WTC11 (cell line): ENCODE measurements around the gene KIR3DL3. TPM values are rescaled to one million over a fixed set of nuclear protein-coding genes. Genes with fewer than 3 reads are reported as not detected.
"Not testable (repeated sequence)": the region's sequence is repeated elsewhere in the genome, so short reads cannot be mapped to it uniquely, and the experiment has no call there.

Experiments
- ATAC-seq: fragments of 200-7000 bp; cut with Tn5 transposase; 2 replicates; pipeline ENCODE4 v1.10.0; 2021; ENCODE audit warnings: mild to moderate bottlenecking, moderate library complexity
- CTCF ChIA-PET: fragments of 300-600 bp; sonication (Branson Sonifier 250); formaldehyde crosslinking; loops from one replicate; lab custom pipeline; 2021; ENCODE audit warnings: antibody characterized with exemption; lab: Charles Lee
- POLR2A ChIA-PET: fragments of 350-600 bp; sonication (Branson Sonifier 250); formaldehyde crosslinking; loops from one replicate; lab custom pipeline; 2021; ENCODE audit warnings: antibody characterized with exemption; lab: Charles Lee
- DNase-seq: peaks from one replicate; pipeline ENCODE4 v3.0.0; 2021; ENCODE audit warnings: low spot score
- H3K27ac Mint-ChIP-seq: 2 replicates; pipeline ENCODE4 v1.8.0; 2021; ENCODE audit warnings: mixed read lengths
- H3K27me3 Mint-ChIP-seq: 2 replicates; pipeline ENCODE4 v1.8.0; 2021; ENCODE audit warnings: low read depth, mild to moderate bottlenecking, moderate library complexity, mixed read lengths
- H3K36me3 Mint-ChIP-seq: 2 replicates; pipeline ENCODE4 v1.8.0; 2021; ENCODE audit warnings: mixed read lengths
- H3K4me1 Mint-ChIP-seq: 2 replicates; pipeline ENCODE4 v1.8.0; 2022; ENCODE audit warnings: mixed read lengths
- H3K4me3 Mint-ChIP-seq: 2 replicates; pipeline ENCODE4 v1.8.0; 2021; ENCODE audit warnings: mild to moderate bottlenecking, moderate library complexity, mixed read lengths
- H3K9me3 Mint-ChIP-seq: 2 replicates; pipeline ENCODE4 v1.8.0; 2021; ENCODE audit warnings: mixed read lengths
- total RNA-seq: library from RNA; stranded (reverse); gene quantifications from 3 replicates; pipeline ENCODE4 v1.2.3, GENCODE V29; 2021

KIR3DL3 gene
- total RNA-seq, 1 experiment from 2014 or later = not detected

DNA sequence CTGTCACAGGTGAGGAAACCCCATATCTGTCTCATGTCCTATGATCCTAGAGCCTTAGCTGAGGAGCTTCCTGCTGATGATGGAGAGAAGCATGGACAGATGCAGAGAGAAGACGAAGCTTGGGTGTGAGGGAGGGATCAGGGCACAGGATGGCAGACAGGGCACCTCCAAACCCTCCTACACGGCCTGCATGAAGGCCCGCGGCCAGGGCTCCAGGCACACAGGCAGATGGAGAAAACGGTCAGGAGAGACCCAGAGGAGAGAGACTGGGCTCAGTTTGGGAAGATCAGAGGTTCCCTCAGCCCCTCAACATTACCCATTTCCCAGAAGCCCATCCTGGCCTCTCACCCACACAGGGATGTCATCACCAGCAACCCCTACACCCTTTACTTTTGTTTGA lies 19.8 kb downstream of the KIR3DL3 start:
- Mint-ChIP-seq H3K27me3 (peaks cover 17% of the 10 kb centered on the region), H3K36me3 (peaks cover 65% of the 10 kb centered on the region), H3K9me3 (peaks cover 85% of the 10 kb centered on the region)
- CTCF ChIA-PET, H3K27ac Mint-ChIP-seq, H3K4me3 Mint-ChIP-seq, H3K4me1 Mint-ChIP-seq, DNase-seq, POLR2A ChIA-PET, ATAC-seq: not testable (repeated sequence)

DNA sequence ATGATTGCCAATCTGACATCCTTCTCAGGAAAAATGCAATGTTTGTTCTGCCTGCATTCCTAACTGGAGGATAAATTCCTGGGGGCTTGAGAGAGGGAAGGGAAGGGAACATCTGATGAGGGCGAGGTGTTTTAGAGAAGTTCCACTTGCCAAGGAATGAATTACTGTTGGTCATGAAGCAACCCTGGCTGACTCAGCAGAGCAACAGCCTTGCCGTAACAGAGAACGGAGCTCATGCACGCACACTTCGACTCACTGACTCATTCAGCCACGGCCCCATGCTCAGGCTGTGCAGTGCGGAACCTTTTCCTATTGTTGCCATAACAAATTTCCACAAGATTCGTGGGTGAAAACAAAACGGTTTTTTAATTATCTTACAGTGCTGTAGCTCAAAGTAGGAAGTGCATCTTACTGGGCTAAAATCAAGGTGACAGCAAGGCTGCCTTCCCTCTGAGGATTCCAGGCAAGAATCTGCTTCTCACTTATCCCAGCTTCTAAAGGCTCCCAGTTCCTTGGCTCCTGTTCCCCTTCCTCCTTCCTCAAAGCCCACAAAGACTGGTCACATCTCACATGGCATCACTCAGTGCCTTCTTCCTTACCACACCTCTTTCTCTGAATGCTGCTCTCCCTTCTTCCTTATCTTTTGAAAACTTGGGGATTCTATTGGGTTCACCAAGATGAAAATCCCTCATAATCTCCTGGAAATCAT lies 23.5 kb downstream of the KIR3DL3 start:
- H3K4me3 Mint-ChIP-seq, DNase-seq, H3K27ac Mint-ChIP-seq, H3K4me1 Mint-ChIP-seq, CTCF ChIA-PET, ATAC-seq, H3K27me3 Mint-ChIP-seq, POLR2A ChIA-PET: not testable (repeated sequence)
- Mint-ChIP-seq H3K36me3 (peaks cover 61% of the 10 kb centered on the region), H3K9me3 (peaks cover 84% of the 10 kb centered on the region)

DNA sequence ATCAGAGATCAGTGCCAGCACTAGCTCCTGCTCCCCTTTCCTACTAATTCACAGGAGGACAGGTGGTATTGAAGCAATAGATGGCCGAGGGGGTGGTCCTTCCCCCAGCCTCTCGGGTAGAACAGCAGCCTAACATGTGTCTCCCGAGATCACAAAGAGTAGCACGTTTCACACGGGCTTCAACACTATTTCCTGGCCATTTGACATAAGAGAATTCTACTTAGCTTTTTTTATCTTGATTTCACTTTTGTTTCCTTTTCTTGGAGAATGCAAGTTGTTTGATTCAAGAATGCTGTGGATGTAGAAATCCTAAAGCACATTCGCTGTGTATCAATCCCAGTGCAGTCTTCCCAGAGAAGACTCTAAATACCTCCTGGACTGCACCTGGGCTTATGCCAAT lies 26.0 kb downstream of the KIR3DL3 start:
- ATAC-seq, CTCF ChIA-PET, H3K27ac Mint-ChIP-seq, H3K4me1 Mint-ChIP-seq, POLR2A ChIA-PET, DNase-seq, H3K4me3 Mint-ChIP-seq: not testable (repeated sequence)
- Mint-ChIP-seq H3K36me3 (peaks cover 67% of the 10 kb centered on the region), H3K9me3 (peaks cover 86% of the 10 kb centered on the region), H3K27me3 (peaks cover 12% of the 10 kb centered on the region)

DNA sequence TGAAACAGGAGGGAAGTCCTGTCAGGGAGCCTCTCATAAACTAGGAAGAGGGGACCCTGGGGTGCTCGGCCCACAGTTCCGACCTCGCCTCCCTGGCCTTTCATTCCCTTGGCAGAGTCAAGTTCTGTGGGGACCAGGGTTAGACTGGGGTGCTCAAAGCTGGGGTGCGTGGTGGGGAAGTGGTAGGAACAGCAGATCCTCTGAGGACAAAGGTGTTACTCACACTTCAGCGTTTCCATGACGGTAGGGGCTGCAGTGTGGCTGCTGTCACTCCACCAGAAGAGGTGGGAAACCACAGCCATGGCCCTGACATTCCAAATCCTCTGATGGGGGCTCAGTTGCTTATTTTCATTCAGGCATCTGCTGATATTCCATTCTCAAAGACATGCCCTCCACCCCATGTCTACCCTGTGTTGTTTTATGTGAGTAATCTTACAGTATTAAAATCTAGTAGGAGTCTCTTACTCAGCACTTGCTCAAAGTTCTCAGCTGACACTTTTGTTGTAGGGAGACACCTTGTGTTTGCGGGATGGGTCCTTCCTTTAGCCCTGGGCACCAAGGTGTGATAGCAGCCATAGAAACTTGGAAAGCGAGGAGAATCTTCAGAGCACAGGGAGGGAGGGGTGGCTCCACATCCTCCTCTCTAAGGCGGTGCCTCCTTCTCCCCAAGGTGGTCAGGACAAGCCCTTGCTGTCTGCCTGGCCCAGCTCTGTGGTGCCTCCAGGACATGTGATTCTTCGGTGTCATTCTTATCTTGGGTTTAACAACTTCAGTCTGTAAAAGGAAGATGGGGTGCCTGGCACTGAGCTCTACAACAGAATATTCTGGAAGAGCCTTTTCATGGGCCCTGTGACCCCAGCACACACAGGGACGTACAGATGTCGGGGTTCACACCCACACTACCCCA lies 32.2 kb downstream of the KIR3DL3 start:
- H3K4me1 Mint-ChIP-seq, ATAC-seq, POLR2A ChIA-PET, CTCF ChIA-PET, H3K4me3 Mint-ChIP-seq, DNase-seq, H3K27ac Mint-ChIP-seq: not testable (repeated sequence)
- H3K9me3 Mint-ChIP-seq = peaks cover 94% of the 10 kb centered on the region
- H3K27me3 Mint-ChIP-seq = peaks cover 14% of the 10 kb centered on the region
- peaks cover 67% of the 10 kb centered on the region for H3K36me3 Mint-ChIP-seq

DNA sequence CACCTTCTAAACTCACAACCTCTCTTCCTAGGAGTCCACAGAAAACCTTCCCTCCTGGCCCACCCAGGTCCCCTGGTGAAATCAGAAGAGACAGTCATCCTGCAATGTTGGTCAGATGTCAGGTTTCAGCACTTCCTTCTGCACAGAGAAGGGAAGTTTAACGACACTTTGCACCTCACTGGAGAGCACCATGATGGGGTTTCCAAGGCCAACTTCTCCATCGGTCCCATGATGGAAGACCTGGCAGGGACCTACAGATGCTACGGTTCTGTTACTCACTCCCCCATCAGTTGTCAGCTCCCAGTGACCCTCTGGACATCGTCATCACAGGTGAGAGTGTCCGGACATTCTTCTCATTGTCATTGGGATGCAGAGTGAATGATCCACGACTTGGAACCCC lies 34.3 kb downstream of the KIR3DL3 start:
- ATAC-seq, DNase-seq, CTCF ChIA-PET, H3K4me1 Mint-ChIP-seq, POLR2A ChIA-PET, H3K27ac Mint-ChIP-seq, H3K4me3 Mint-ChIP-seq: not testable (repeated sequence)
- Mint-ChIP-seq H3K36me3 (peaks cover 58% of the 10 kb centered on the region), H3K9me3 (peaks cover 95% of the 10 kb centered on the region), H3K27me3 (peaks cover 14% of the 10 kb centered on the region)

DNA sequence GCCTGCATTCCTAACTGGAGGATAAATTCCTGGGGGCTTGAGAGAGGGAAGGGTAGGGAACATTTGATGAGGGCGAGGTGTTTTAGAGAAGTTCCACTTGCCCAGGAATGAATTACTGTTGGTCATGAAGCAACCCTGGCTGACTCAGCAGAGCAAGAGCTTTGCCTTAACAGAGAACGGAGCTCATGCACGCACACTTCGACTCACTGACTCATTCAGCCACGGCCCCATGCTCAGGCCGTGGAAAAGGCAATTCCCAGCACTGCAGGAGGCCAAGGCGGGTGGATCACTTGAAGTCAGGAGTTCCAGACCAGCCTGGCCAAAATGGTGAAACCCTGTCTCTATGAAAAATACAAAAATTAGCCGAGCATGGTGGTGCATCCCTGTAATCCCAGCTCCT lies 40.0 kb downstream of the KIR3DL3 start:
- H3K27ac Mint-ChIP-seq, POLR2A ChIA-PET, H3K4me1 Mint-ChIP-seq, H3K4me3 Mint-ChIP-seq, DNase-seq, CTCF ChIA-PET, ATAC-seq: not testable (repeated sequence)
- Mint-ChIP-seq H3K9me3 (peaks cover 93% of the 10 kb centered on the region), H3K27me3 (peaks cover 13% of the 10 kb centered on the region), H3K36me3 (peaks cover 52% of the 10 kb centered on the region)

DNA sequence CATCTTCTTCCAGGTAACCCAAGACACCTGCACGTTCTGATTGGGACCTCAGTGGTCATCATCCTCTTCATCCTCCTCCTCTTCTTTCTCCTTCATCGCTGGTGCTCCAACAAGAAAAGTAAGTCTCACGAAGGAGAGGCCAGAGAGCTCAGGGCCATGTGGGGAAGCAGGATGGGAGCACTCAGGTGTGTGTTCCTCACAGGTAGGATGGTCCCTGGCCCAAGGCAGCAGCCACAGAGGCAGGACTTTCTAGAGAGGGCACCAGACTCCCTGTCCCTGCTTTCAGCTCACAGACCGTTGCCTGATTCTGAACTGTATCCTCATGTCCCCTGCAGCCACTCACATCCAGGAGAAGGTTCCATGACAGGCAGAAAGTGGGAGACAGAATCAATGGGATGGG lies 42.2 kb downstream of the KIR3DL3 start:
- POLR2A ChIA-PET, H3K4me1 Mint-ChIP-seq: not testable (repeated sequence)

DNA sequence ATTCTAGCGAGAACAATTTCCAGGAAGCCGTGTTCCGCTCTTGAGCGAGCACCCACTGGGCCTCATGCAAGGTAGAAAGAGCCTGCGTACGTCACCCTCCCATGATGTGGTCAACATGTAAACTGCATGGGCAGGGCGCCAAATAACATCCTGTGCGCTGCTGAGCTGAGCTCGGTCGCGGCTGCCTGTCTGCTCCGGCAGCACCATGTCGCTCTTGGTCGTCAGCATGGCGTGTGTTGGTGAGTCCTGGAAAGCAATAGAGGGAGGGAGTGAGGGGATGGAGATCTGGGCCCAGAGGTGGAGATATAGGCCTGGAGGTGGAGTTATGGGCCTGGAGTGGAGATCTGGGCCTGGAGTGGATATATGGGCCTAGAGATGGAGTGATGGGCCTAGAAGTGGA lies 45.4 kb downstream of the KIR3DL3 start, which contains the start of gene KIR2DL1:
Gene KIR2DL1, plus strand, starts transcription at position 148 of the 400 bp plus-strand sequence. Its CDS starts 58 bp downstream, at position 206.
- Mint-ChIP-seq H3K27me3 (peaks cover 27% of the 10 kb centered on the region), H3K9me3 (peaks cover 94% of the 10 kb centered on the region), H3K36me3 (peaks cover 72% of the 10 kb centered on the region)
- POLR2A ChIA-PET, H3K4me1 Mint-ChIP-seq, ATAC-seq, H3K4me3 Mint-ChIP-seq, DNase-seq, H3K27ac Mint-ChIP-seq, CTCF ChIA-PET: not testable (repeated sequence)

More for the DNA sequence above, 42.2 kb downstream of the KIR3DL3 start:
- H3K4me3 Mint-ChIP-seq, H3K27ac Mint-ChIP-seq, DNase-seq, ATAC-seq, CTCF ChIA-PET: not testable (repeated sequence)
- Mint-ChIP-seq H3K36me3 (peaks cover 61% of the 10 kb centered on the region), H3K9me3 (peaks cover 93% of the 10 kb centered on the region), H3K27me3 (peaks cover 20% of the 10 kb centered on the region)

DNA sequence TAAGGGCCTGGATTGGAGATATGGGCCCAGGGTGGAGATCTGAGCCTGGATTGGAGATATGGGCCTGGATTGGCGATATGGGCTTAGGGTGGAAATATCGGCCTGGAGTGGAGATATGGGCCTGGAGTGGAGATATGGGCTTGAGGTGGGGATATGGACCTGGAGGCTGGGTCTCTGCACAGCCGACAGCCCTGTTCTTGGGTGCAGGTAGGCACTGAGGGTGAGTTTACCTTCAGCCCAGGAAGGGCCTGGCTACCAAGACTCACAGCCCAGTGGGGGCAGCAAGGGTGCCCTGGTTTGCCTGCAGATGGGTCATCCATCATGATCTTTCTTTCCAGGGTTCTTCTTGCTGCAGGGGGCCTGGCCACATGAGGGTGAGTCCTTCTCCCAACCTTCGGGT lies 46.3 kb downstream of the KIR3DL3 start:
- H3K4me3 Mint-ChIP-seq, POLR2A ChIA-PET, H3K27ac Mint-ChIP-seq, H3K4me1 Mint-ChIP-seq, ATAC-seq, CTCF ChIA-PET, DNase-seq: not testable (repeated sequence)
- Mint-ChIP-seq H3K9me3 (peaks cover 94% of the 10 kb centered on the region), H3K27me3 (peaks cover 26% of the 10 kb centered on the region), H3K36me3 (peaks cover 70% of the 10 kb centered on the region)

DNA sequence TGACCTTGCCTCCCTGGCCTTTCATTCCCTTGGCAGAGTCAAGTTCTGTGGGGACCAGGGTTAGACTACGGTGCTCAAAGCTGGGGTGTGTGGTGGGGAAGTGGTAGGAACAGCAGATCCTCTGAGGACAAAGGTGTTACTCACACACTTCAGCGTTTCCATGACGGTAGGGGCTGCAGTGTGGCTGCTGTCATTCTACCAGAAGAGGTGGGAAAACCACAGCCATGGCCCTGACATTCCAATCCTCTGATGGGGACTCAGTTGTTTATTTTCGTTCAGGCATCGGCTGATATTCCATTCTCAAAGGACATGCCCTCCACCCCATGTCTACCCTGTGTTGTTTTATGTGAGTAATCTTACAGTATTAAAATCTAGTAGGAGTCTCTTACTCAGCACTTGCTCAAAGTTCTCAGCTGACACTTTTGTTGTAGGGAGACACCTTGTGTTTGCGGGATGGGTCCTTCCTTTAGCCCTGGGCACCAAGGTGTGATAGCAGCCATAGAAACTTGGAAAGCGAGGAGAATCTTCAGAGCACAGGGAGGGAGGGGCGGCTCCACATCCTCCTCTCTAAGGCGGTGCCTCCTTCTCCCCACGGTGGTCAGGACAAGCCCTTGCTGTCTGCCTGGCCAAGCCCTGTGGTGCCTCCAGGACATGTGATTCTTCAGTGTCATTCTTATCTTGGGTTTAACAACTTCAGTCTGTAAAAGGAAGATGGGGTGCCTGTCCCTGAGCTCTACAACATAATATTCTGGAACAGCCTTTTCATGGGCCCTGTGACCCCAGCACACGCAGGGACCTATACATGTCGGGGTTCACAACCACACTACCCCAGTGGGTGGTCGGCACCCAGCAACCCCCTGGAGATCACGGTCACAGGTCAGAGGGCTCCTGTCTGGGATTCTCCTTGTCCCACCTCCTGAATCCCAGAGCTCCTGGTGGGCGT lies 47.0 kb downstream of the KIR3DL3 start:
- ATAC-seq = not testable (repeated sequence)
- H3K9me3 Mint-ChIP-seq = peaks cover 94% of the 10 kb centered on the region

DNA sequence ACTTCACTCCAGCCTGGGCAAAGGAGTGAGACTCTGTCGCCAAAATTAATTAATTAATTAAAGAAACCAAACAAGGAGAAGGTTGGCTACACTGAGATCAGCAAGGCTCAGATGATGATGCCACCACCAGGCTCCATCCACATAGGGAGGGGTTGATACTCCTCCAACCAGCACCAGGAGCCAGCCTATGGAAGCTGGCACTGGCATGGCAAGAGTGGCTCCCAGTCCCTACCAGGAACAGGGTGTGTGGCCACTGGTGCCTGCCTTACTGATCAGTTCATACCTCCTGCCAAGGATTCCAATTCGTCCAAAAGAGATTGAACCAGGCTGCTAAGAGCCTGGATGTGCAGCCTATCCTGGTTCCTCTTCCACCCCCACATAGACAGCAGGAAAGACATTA lies 48.4 kb downstream of the KIR3DL3 start:
- DNase-seq, H3K27ac Mint-ChIP-seq, CTCF ChIA-PET, H3K4me1 Mint-ChIP-seq, H3K4me3 Mint-ChIP-seq, ATAC-seq, POLR2A ChIA-PET: not testable (repeated sequence)
- peaks cover 95% of the 10 kb centered on the region for H3K9me3 Mint-ChIP-seq
- peaks cover 74% of the 10 kb centered on the region for H3K36me3 Mint-ChIP-seq
- H3K27me3 Mint-ChIP-seq = peaks cover 29% of the 10 kb centered on the region

More for the DNA sequence above, 47.0 kb downstream of the KIR3DL3 start:
- H3K4me3 Mint-ChIP-seq, H3K4me1 Mint-ChIP-seq, H3K27ac Mint-ChIP-seq, CTCF ChIA-PET, DNase-seq, POLR2A ChIA-PET: not testable (repeated sequence)
- Mint-ChIP-seq H3K27me3 (peaks cover 28% of the 10 kb centered on the region), H3K36me3 (peaks cover 70% of the 10 kb centered on the region)
